GM06990 (cell line): ENCODE data around the gene BIRC6.

Source experiments
- DNase-seq: peaks from one replicate; pipeline ENCODE4 v3.0.0-alpha.2; 2011; ENCODE audit not compliant: insufficient read length; ENCODE audit errors: extremely low read depth
- H3K27me3 ChIP-seq: replicated peaks from 2 replicates; pipeline ENCODE4 v1.6.0; 2011; ENCODE audit warnings: low read length; ENCODE audit not compliant: control insufficient read depth, insufficient read depth
- H3K36me3 ChIP-seq: 2 replicates; pipeline ENCODE4 v1.5.1; 2011; ENCODE audit warnings: low read length; ENCODE audit not compliant: control insufficient read depth, insufficient read depth
- H3K4me3 ChIP-seq: replicated peaks from 2 replicates; pipeline ENCODE4 v1.5.1; 2011; ENCODE audit warnings: low read depth, mild to moderate bottlenecking, control low read depth, low read length
- CTCF ChIP-seq: IDR thresholded peaks from 2 replicates; pipeline ENCODE4 v1.5.1; 2011; ENCODE audit warnings: low read length, control low read depth, mild to moderate bottlenecking, inconsistent platforms; ENCODE audit not compliant: insufficient read depth, poor library complexity, severe bottlenecking

Gene BIRC6

DNA sequence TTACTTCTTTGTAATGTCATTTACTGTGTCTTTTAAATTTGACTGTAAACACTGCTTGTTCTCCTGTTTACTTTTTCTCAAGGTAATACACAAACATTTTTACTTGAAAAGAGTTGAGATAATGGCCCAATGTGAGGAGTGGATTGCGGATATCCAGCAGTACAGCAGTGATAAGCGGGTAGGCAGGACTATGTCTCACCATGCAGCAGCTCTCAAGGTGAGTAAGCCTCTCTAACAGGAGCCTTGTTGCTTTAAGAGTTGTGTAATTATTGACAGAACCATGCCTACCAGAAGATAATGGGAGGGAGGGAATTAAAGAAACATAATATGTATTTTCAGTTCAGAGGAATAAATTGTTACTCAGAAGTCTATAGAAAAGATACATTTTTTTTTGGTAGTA is 254.5 kb downstream of the BIRC6 start:
- H3K27me3 ChIP-seq: no peaks in the 10 kb centered on the region
- no peak for TF ChIP-seq CTCF
- DNase-seq: no peak
- peaks cover 13% of the 10 kb centered on the region for H3K36me3 ChIP-seq
- no peak overlapping the region for H3K4me3 ChIP-seq

DNA sequence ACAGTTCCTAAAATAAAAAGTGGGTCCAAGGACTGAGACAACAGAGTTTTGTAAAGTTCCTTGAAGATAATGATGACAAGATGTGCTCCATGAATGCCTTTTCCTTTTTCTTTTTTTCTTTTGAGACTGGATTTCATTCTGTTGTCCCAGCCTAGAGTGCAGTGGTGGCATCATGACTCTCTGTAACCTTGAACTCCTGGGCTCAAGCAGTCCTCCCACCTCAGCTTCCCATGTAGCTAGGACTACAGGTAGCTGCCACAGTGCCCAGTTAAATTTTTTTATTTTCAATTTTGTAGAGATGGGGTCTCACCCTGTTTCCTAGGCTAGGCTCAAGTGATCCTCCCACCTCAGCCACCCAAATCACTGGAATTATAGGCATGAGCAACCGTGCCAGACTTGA is 254.9 kb downstream of the BIRC6 start:
- DNase-seq: no peak
- no peak overlapping the region for H3K4me3 ChIP-seq
- H3K36me3 ChIP-seq: peaks cover 14% of the 10 kb centered on the region
- TF ChIP-seq CTCF: no peak
- H3K27me3 ChIP-seq: no peaks in the 10 kb centered on the region

GRCh38 chr2:32614084-32614483 is 257.3 kb downstream of the BIRC6 start:
- H3K27me3 ChIP-seq: no peaks in the 10 kb centered on the region
- DNase-seq: no peak
- H3K4me3 ChIP-seq: no peak overlapping the region
- H3K36me3 ChIP-seq: peaks cover 14% of the 10 kb centered on the region
- TF ChIP-seq CTCF: no peak

DNA sequence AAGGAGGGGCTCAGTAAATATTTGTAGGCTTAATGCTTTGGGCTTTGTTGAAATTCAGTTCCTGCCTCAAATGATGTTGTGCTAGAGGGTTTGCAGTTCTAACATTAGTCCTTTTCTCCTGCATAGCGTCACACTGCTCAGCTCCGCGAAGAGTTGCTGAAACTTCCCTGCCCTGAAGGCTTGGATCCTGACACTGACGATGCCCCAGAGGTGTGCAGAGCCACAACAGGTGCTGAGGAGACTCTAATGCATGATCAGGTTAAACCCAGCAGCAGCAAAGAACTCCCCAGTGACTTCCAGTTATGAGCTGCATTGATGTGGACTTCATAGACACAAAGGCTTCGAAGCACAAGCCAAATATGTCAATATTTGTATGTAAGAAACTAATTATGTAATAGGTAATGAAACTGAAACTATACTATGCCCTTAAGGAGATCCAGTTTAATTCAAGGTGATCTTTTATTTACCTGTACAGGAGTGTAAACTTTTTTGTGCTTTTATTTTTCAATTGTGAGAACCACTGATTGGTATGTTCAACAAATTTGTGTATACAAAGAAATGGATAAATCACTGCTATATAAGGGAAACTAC is 260.9 kb downstream of the BIRC6 start:
- H3K36me3 ChIP-seq: peaks cover 14% of the 10 kb centered on the region

GRCh38 chr2:32622570-32623310 is 265.9 kb downstream of the BIRC6 start:
- DNase-seq: no peak
- no peak overlapping the region for H3K4me3 ChIP-seq
- TF ChIP-seq CTCF: no peak
- H3K27me3 ChIP-seq: no peaks in the 10 kb centered on the region
- peaks cover 1% of the 10 kb centered on the region for H3K36me3 ChIP-seq

More for the DNA sequence above, 260.9 kb downstream of the BIRC6 start:
- no peak for DNase-seq
- TF ChIP-seq CTCF: no peak
- no peak overlapping the region for H3K4me3 ChIP-seq
- no peaks in the 10 kb centered on the region for H3K27me3 ChIP-seq
